DOHH2 (cell line): ENCODE results near the gene PCDHA3.
"Not testable (repeated sequence)": the region's sequence is repeated elsewhere in the genome, so short reads cannot be mapped to it uniquely, and the experiment has no call there.

Experiments
- H3F3A ChIP-seq: fragments of 200-600 bp; sonication (generic), shearing (Covaris generic); 2 replicates; pipeline ENCODE4 v1.6.0; 2016; ENCODE audit warnings: antibody characterized with exemption, mild to moderate bottlenecking; ENCODE audit not compliant: control insufficient read depth, insufficient read depth
- H3K27ac ChIP-seq: fragments of 200-600 bp; sonication (generic); 2 replicates; pipeline ENCODE4 v1.5.1; 2014; ENCODE audit warnings: low read depth, mild to moderate bottlenecking, low read length, moderate library complexity
- H3K27me3 ChIP-seq: fragments of 200-600 bp; sonication (generic); 2 replicates; pipeline ENCODE4 v1.6.1; 2014; ENCODE audit warnings: mild to moderate bottlenecking, low read length, mixed read lengths; ENCODE audit not compliant: control insufficient read depth
- H3K36me3 ChIP-seq: fragments of 200-600 bp; sonication (generic); 2 replicates; pipeline ENCODE4 v1.6.1; 2014; ENCODE audit warnings: mild to moderate bottlenecking, low read length, moderate library complexity, mixed read lengths; ENCODE audit not compliant: control insufficient read depth
- H3K4me1 ChIP-seq: fragments of 200-600 bp; sonication (generic); 2 replicates; pipeline ENCODE4 v1.6.1; 2014; ENCODE audit warnings: mild to moderate bottlenecking, low read length, mixed read lengths; ENCODE audit not compliant: control insufficient read depth
- H3K4me2 ChIP-seq: fragments of 200-600 bp; sonication (generic); 2 replicates; pipeline ENCODE4 v1.6.0; 2014; ENCODE audit warnings: mild to moderate bottlenecking, low read length, moderate library complexity
- H3K4me3 ChIP-seq: fragments of 200-600 bp; sonication (generic); 2 replicates; pipeline ENCODE4 v1.5.1; 2014; ENCODE audit warnings: mild to moderate bottlenecking, low read length, mixed read lengths
- H3K79me2 ChIP-seq: fragments of 200-600 bp; sonication (generic); 2 replicates; pipeline ENCODE4 v1.6.1; 2014; ENCODE audit warnings: mild to moderate bottlenecking, low read length, mixed read lengths; ENCODE audit not compliant: control insufficient read depth
- H3K9me2 ChIP-seq: fragments of 200-600 bp; sonication (generic); replicated peaks from 2 replicates; pipeline ENCODE4 v1.6.1; 2014; ENCODE audit warnings: mild to moderate bottlenecking, low read length, mixed read lengths; ENCODE audit not compliant: control insufficient read depth
- H3K9me3 ChIP-seq: fragments of 200-600 bp; sonication (generic); 2 replicates; pipeline ENCODE4 v1.6.1; 2014; ENCODE audit warnings: antibody characterized with exemption, low read length, mixed read lengths; ENCODE audit not compliant: control insufficient read depth, insufficient read depth
- H4K20me1 ChIP-seq: fragments of 200-600 bp; sonication (generic); 2 replicates; pipeline ENCODE4 v1.6.0; 2014; ENCODE audit warnings: low read depth, mild to moderate bottlenecking, antibody characterized with exemption, low read length, moderate library complexity; ENCODE audit not compliant: control insufficient read depth, insufficient read depth
- EZH2phosphoT487 ChIP-seq: fragments of 200-600 bp; sonication (generic); IDR thresholded peaks from 2 replicates; pipeline ENCODE4 v1.6.1; 2017; ENCODE audit warnings: borderline replicate concordance, mild to moderate bottlenecking, antibody characterized with exemption, low read length, moderate library complexity, mixed read lengths
- TF ChIP-seq, protein P1 (sequence below): fragments of 200-600 bp; sonication (generic); IDR thresholded peaks from one replicate; pipeline ENCODE4 v1.5.1; 2014; ENCODE audit warnings: antibody characterized with exemption, mild to moderate bottlenecking, low read depth, low read length; ENCODE audit not compliant: poor library complexity, severe bottlenecking

PCDHA3 gene

DNA sequence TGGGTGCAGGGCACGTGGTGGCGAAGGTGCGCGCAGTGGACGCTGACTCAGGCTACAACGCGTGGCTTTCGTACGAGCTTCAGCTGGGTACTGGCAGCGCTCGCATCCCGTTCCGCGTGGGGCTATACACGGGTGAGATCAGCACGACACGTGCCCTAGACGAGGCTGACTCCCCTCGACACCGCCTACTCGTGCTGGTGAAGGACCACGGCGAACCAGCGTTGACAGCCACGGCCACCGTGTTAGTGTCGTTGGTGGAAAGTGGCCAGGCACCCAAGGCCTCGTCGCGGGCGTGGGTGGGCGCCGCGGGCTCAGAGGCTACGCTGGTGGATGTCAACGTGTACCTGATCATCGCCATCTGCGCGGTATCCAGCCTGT is 4.2 kb upstream of the PCDHA3 start:
- no peak overlapping the region for H3K4me2 ChIP-seq

DNA sequence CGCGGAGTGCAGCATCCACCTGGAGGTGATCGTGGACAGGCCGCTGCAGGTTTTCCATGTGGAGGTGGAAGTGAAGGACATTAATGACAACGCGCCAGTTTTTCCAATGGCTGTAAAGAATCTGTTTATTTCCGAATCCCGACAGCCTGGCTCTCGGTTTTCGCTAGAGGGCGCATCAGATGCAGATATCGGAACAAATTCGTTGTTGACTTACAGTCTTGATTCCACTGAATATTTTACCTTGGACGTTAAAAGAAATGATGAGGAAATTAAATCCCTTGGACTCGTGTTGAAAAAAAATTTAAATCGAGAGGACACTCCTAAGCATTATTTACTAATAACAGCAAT is 611 bp downstream of the PCDHA3 start:
- TF ChIP-seq EZH2phosphoT487: no peak
- Histone ChIP-seq H3K9me3 (no peaks in the 10 kb centered on the region; the same call in 1 of the 2 replicates), H3K27me3 (no peaks in the 10 kb centered on the region), H3K27ac (no peak overlapping the region), H3K4me1 (no peaks in the 10 kb centered on the region), H3K4me2 (no peak overlapping the region), H3F3A (no peaks in the 10 kb centered on the region), H3K79me2 (no peaks in the 10 kb centered on the region), H4K20me1 (no peaks in the 10 kb centered on the region), H3K9me2 (no peaks in the 10 kb centered on the region), H3K4me3 (no peak overlapping the region), H3K36me3 (no peaks in the 10 kb centered on the region)

More for the DNA sequence above, 4.2 kb upstream of the PCDHA3 start:
- Histone ChIP-seq H3K27me3 (no peaks in the 10 kb centered on the region), H4K20me1 (no peaks in the 10 kb centered on the region), H3K27ac (no peak overlapping the region), H3K4me1 (no peaks in the 10 kb centered on the region), H3F3A (no peaks in the 10 kb centered on the region), H3K4me3 (no peak overlapping the region), H3K79me2 (no peaks in the 10 kb centered on the region), H3K9me3 (no peaks in the 10 kb centered on the region; the same call in 1 of the 2 replicates), H3K9me2 (no peaks in the 10 kb centered on the region), H3K36me3 (no peaks in the 10 kb centered on the region)
- no peak for TF ChIP-seq EZH2phosphoT487
- TF ChIP-seq, protein P1, sequence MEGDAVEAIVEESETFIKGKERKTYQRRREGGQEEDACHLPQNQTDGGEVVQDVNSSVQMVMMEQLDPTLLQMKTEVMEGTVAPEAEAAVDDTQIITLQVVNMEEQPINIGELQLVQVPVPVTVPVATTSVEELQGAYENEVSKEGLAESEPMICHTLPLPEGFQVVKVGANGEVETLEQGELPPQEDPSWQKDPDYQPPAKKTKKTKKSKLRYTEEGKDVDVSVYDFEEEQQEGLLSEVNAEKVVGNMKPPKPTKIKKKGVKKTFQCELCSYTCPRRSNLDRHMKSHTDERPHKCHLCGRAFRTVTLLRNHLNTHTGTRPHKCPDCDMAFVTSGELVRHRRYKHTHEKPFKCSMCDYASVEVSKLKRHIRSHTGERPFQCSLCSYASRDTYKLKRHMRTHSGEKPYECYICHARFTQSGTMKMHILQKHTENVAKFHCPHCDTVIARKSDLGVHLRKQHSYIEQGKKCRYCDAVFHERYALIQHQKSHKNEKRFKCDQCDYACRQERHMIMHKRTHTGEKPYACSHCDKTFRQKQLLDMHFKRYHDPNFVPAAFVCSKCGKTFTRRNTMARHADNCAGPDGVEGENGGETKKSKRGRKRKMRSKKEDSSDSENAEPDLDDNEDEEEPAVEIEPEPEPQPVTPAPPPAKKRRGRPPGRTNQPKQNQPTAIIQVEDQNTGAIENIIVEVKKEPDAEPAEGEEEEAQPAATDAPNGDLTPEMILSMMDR: no peak

DNA sequence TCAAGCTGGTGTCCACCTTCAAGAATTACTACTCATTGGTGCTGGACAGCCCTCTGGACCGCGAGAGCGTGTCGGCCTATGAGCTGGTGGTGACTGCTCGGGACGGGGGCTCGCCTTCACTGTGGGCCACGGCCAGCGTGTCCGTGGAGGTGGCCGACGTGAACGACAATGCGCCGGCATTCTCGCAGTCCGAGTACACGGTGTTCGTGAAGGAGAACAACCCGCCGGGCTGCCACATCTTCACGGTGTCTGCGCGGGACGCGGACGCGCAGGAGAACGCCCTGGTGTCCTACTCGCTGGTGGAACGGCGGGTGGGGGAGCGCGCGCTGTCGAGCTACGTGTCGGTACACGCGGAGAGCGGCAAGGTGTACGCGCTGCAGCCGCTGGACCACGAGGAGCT is 1.5 kb downstream of the PCDHA3 start:
- not testable (repeated sequence) for H3F3A ChIP-seq, H3K27me3 ChIP-seq, H4K20me1 ChIP-seq, H3K36me3 ChIP-seq, H3K9me3 ChIP-seq, H3K9me2 ChIP-seq, H3K4me2 ChIP-seq, H3K4me3 ChIP-seq, H3K4me1 ChIP-seq, H3K27ac ChIP-seq, H3K79me2 ChIP-seq

DNA sequence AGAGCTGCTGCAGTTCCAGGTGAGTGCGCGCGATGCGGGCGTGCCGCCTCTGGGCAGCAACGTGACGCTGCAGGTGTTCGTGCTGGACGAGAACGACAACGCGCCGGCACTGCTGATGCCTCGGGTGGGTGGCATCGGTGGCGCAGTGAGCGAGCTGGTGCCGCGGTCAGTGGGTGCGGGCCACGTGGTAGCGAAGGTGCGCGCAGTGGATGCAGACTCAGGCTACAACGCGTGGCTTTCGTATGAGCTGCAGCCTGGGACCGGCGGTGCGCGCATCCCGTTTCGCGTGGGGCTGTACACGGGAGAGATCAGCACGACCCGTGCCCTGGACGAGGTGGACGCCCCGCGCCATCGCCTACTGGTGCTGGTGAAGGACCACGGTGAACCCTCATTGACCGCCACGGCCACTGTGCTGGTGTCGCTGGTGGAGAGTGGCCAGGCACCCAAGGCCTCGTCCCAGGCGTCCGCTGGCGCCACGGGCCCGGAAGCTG is 2.0 kb downstream of the PCDHA3 start:
- Histone ChIP-seq H3K79me2 (no peaks in the 10 kb centered on the region), H3K9me2 (no peaks in the 10 kb centered on the region), H3K36me3 (no peaks in the 10 kb centered on the region), H3K27me3 (no peaks in the 10 kb centered on the region), H4K20me1 (no peaks in the 10 kb centered on the region), H3K4me2 (no peak overlapping the region), H3K4me3 (no peak overlapping the region), H3K27ac (no peak overlapping the region), H3F3A (no peaks in the 10 kb centered on the region), H3K9me3 (no peaks in the 10 kb centered on the region; the same call in 1 of the 2 replicates), H3K4me1 (no peaks in the 10 kb centered on the region)
- TF ChIP-seq EZH2phosphoT487: no peak
- TF ChIP-seq, protein P1: no peak
